Endothelial cell of umbilical vein (primary cell): ENCODE results near the gene INPP5A.

ENCODE experiments used
- CTCF ChIP-seq, 2 donors: IDR thresholded peaks; 1 replicate in 1 of 2; 2 replicates in 1 of 2; pipeline ENCODE4 v1.5.1; 2011; ENCODE audit warnings: low read length in 2 of 2, mild to moderate bottlenecking in 2 of 2, moderate library complexity in 2 of 2, control low read depth in 1 of 2, inconsistent platforms in 1 of 2, low read depth in 1 of 2; ENCODE audit not compliant: insufficient read depth in 1 of 2; ENCODE audit errors: extremely low read depth in 1 of 2
- EZH2 ChIP-seq: IDR thresholded peaks from 2 replicates; pipeline ENCODE4 v1.6.1; 2012; ENCODE audit warnings: borderline replicate concordance, low read depth, mild to moderate bottlenecking, moderate library complexity, low read length, inconsistent platforms; ENCODE audit not compliant: severe bottlenecking
- JUN ChIP-seq: IDR thresholded peaks from 2 replicates; pipeline ENCODE4 v1.6.1; 2011; ENCODE audit warnings: borderline replicate concordance, low read depth; ENCODE audit not compliant: insufficient read length, insufficient read depth
- MAX ChIP-seq: IDR thresholded peaks from 2 replicates; pipeline ENCODE4 v1.6.1; 2011; ENCODE audit not compliant: insufficient read depth, insufficient read length
- POLR2A ChIP-seq: IDR thresholded peaks from 2 replicates; pipeline ENCODE4 v1.6.1; 2012; ENCODE audit warnings: low read depth, mild to moderate bottlenecking, control low read depth, low read length
- POLR2AphosphoS5 ChIP-seq: IDR thresholded peaks from 2 replicates; pipeline ENCODE4 v1.6.1; 2012; ENCODE audit warnings: low read depth, mild to moderate bottlenecking, control low read depth, low read length, moderate library complexity; ENCODE audit not compliant: insufficient read depth

DNA sequence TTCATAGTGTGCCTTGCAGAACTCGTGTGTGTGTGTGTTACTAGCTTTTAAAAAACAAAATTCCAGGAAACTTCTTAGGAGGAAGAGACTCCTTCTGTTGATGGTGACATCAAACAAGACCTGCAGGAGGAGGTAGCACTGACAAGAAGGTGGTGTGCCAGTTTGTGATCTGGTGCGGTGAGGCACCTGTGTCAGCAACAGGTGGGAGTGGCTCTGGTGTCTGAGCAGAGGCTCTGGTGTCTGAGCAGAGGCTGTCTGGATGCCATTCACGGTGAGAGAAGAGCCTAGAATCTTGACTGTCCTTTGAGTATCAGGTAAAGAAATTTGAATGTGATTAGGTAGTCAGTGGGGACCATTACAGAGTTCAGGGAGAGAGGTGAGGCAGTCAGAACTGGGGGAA lies 122.8 kb downstream of the INPP5A start:
- no peak for TF ChIP-seq CTCF (IDR thresholded peaks at IDR 0.05; ENCODE audit: extremely low read depth in 1 of 2, insufficient read depth in 1 of 2, low read depth in 1 of 2, low read length in 2 of 2)
- no peak for TF ChIP-seq MAX
- TF ChIP-seq POLR2A, result no peak
- TF ChIP-seq EZH2, result no peak
- no peak for TF ChIP-seq JUN
- no peak for TF ChIP-seq POLR2AphosphoS5
